Activated CD4-positive, alpha-beta T cell treated with anti-CD3 and anti-CD28 coated beads, Interleukin-2, amount 50 U/mL, for 1 hour (primary cell): ENCODE data around the gene MICALL1.

Experiments used
- DNase-seq: peaks from one replicate; pipeline ENCODE4 v3.0.0-alpha.2; 2020

Gene MICALL1, protein sequence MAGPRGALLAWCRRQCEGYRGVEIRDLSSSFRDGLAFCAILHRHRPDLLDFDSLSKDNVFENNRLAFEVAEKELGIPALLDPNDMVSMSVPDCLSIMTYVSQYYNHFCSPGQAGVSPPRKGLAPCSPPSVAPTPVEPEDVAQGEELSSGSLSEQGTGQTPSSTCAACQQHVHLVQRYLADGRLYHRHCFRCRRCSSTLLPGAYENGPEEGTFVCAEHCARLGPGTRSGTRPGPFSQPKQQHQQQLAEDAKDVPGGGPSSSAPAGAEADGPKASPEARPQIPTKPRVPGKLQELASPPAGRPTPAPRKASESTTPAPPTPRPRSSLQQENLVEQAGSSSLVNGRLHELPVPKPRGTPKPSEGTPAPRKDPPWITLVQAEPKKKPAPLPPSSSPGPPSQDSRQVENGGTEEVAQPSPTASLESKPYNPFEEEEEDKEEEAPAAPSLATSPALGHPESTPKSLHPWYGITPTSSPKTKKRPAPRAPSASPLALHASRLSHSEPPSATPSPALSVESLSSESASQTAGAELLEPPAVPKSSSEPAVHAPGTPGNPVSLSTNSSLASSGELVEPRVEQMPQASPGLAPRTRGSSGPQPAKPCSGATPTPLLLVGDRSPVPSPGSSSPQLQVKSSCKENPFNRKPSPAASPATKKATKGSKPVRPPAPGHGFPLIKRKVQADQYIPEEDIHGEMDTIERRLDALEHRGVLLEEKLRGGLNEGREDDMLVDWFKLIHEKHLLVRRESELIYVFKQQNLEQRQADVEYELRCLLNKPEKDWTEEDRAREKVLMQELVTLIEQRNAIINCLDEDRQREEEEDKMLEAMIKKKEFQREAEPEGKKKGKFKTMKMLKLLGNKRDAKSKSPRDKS

DNA sequence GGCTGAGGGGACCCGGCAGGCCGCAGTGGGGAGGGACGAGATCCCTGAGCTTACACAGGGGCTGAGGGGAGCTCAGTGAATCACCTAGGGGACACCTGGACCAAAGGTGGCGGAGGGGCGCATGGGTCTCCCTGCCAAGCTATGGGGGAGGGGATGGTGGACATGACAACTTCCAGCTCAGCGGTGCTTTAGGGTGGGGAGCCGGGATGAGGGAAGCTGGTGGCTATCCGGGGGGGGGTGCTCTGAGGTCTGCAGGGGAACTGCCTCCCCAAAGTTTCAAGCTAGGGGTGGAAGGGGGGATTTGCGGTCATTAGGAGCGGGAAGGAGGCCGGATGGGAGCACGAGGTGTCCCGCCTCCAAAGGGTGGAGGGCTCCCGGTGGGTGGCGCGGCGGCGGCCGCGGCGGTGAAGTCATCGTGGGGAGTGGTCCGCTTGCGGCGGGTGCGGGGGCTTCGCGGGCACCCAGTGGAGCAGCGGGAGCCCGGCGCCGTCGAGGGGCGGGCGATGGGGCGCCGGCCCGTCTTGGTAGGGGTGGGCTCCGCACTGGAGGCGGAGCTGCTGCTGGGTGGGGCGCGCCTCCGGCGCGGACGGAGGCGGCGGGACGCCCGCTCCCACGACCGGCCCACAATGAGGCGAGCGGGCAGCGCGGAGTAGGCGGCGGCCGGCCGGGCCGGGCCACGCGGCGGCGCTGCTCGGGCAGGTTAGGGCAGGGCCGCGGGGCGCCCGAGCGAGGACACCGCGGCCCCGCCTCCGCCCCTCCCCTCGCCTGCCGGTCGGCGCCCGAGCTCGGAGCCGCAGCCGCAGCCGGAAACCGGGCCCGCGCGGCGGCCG is at the start of gene MICALL1:
Gene MICALL1, plus strand, starts transcription at position 764 of the 830 bp plus-strand sequence. CDS start 126 bp downstream, outside the sequence.
- DNase-seq, result peak; percentile 60

GRCh38 chr22:37860796-37861421 is 45.2 kb upstream of the MICALL1 start:
- DNase-seq, result no peak

DNA sequence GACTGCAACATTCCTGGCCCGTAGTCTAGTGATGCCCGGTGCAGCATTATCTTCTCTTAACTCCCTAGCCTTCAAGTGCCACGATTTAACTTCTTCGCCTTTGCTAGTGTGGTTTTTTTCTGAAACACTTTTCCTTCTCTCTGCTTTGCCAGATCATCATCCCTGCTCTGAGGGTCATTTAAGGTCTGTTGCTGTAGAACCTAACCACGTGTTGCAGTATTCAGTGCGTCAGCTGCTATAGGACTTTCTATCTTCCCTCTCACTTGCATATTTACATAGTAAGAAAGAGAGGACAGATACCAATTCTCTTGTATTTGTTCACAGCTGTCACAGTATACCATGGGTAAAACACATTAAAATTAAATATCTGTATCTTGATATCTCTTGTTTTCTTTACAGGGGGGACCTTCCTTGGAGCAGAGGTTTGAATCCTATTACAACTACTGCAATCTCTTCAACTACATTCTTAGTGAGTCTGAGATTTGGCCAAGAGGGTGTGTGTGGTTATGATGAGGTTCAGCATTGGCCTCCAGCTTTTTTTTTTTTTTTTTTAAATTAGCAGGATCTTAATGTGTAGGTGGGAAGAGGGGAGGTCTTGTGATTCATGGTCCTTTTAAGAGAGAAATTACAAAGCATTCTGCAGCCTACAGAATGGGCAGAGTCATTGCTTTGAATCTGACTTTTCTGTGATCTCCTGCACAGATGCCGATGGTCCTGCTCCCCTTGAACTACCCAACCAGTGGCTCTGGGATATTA is 43.3 kb upstream of the MICALL1 start:
- no peak for DNase-seq

DNA sequence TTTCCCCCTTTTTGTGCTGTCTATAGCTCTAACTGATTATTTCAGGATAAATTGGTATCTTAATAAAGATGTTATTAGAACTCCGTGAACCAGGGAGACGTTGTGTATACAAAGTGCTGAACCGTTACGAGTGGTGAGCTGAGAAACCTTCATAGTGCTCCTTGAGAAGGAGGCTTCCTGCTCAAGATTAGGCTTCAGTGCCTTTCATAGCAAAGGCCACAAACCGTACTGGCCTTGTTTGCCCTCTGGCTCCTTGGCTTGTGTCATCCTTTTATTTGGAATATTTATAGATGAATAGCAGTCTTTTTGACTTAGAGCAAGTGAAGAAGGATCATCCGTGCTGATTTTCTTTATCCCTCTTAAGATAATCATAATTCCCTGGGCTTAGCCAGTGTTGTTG is 40.6 kb upstream of the MICALL1 start:
- no peak for DNase-seq

DNA sequence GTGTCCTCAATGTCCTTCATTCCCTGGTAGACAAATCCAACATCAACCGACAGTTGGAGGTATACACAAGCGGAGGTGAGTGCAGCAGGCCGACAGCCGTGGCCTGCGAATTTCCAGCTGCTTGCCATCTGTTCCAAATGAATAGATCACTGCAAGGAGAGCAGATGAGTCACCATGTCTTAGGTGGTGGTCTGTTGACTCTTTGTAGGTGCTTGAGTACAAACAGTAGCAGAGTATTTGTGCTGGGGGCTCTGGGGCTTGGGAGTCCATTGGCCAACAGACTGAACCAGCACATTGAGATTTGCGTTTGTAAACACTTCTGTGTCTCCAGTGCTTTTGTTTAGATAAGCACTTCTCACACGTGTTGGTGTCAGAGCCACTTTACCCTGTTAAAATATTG is 35.8 kb upstream of the MICALL1 start:
- no peak for DNase-seq

GRCh38 chr22:37880668-37881440 is 25.2 kb upstream of the MICALL1 start:
- DNase-seq, result no peak

GRCh38 chr22:37884420-37884819 is 21.7 kb upstream of the MICALL1 start:
- no peak for DNase-seq

DNA sequence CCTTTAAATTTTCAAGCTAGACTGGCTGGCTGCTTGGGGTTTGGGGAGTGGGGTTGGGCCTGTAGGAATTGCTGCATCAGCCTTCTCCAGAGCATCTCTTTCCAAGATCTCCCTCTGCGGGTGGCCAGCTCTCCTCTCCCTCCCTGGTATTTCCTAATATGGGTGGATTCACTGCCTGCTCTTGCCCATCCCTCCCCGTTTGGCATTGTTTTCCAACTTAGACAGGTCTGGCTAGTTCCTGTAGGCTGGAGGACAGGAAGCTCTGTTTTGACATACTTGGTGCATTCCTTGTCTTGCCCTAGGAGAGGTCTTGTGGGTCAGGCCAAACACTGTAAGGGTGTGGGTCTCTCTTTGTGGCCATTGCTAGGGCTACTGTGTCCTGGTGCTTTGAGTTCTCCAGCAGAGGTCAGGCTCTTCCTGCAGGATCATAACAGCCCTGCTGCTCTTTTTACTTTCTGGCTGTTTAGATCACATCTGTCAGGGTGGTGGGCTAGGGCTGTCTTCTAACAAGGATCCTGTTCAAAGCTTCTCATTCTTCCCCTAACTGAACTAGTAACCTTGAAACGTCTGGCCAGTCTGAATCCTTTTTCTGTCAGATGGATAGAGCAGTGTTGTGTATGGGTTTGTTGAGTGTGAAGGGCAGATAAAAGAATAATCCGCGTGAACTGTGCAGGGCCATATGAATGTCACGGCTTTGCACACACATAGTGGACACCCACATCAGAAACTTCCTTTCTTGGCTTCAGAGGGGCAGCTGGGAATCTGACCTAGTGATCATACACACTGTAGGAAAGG is 18.3 kb upstream of the MICALL1 start:
- DNase-seq, result no peak

DNA sequence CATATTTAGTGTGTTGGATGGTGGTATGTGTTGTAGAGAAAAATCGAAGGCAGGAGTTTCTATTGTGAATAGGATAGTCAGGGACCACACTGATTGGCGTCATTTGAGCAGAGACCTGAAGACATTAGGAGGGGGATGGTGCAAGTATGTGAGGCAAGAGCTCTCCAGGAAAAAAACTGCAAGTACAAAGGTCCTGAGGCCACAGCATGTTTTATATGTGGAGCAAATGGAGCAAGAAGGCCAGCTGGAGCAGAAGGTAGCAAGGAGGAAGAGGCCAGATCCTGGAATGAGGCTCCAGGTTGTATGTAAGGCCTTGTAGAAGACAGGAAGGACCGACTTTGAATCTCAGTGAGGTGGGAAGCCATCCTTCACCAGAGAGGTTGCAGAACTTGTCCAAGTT is 14.2 kb upstream of the MICALL1 start:
- no peak for DNase-seq

- DNase-seq, result no peak
These were observed 13.3 kb upstream of the MICALL1 start for GRCh38 chr22:37892566-37893335.

GRCh38 chr22:37893583-37893983 is 12.5 kb upstream of the MICALL1 start:
- DNase-seq, result no peak

- no peak for DNase-seq
These were observed 11.0 kb upstream of the MICALL1 start for GRCh38 chr22:37894939-37895670.

DNA sequence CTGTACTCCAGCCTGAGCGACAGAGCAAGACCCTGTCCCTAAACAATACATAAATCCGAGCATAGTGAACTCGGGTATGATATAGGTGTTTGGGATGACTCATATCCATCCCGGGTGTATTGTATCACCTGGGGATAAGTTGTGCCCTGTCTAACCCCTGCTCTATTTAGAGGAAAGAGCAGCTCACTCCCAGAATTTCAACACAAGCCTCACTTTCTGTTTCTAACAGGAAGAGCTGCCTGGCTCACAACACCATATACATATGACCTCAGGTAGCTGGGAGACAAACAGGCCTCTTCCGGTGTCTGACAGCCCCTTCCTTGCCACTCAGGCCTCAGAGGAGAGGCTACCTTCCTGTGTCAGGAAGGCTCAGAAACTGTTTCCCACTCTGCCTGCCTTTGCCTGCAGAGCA is 9.9 kb upstream of the MICALL1 start:
- DNase-seq, result peak; percentile 30

- DNase-seq, result no peak
These were observed 9.2 kb upstream of the MICALL1 start for GRCh38 chr22:37896939-37897338.

GRCh38 chr22:37897807-37898206 is 8.3 kb upstream of the MICALL1 start:
- no peak for DNase-seq

DNA sequence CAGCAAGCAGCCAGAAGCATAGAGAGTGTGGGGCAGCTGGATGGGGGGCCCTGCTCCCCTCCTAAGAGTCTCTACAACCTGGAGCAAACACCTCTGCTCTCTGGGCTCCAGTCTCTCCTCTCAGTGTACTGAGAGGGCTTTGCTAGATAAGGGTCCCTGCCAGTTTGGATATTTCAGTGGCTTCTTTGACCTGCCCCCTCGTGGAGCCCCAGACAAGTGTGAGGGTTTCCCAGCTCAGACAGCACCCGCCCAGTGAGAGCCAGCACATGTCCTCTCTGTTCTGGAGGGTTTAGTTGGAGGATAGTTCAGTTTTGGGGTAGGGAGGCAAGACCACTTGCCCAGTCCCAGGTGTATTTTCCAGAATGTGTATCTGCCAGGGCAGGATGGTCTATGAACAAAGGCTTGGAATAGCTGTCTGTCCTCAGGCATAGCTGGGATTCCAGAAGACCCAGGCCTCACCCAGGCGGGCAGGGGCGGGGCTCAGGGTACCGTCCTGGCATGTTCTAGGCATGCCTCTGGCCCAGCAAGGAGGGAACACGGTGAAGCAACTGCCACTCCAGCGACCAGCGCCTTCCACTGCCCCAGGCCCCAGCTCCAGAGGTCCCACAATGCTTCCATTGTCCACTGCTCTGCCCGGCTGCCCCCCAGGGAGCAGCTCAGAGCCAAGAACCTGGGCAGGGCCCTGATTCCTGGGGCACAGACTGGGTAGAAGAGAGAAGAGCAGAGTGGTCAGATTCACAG is 7.5 kb upstream of the MICALL1 start:
- DNase-seq, result no peak

DNA sequence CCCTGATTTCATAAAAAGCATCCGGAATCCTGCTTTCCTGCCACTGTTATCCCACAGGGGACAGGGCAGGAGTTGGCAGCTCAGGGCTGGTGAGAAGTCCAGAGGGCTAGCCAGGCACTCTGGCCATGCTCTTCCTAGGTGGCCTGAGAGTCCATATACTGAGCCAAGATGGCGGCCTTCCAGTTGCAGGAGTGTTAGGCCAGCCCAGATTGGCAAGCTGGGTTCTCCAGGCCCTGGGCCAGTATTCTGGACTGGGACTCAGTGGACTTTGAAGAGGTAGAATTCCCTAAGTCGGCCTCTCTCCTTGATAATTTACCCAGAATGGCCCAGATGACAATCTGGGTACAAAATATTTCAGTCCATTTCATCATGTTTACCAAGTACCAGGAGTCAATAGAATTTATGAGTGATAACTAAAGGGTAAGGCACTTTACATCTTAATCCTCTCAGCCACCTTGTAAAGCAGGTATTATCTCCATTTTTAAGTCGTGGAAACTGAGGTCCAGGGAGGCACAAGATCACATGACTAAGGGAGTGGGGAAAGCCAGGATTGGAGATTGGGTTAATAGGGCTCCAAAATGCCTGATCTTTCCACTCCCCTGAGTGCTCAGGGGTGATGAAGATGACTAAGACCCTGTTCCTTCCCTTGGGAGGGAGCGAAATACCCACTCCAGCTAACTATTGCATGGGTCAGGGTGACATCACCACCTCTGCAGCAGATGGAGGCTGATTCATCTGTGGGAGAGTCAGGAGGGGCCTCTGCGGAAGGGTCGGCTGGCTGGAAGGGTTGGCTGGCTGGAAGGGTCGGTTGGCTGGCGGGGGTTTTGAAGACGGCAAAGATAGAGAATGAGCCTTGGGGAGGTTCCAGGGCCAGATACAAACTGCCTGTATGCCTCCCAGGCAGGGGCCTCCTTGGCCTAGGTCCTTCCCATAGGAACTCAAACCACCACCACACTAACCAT is 1.2 kb upstream of the MICALL1 start:
- no peak for DNase-seq
